A549 treated with AZD9567 at 1 μM for 4 hours (cell line): ENCODE data around the gene ANO4. TPM values are rescaled to one million over a fixed set of nuclear protein-coding genes. Genes with fewer than 3 reads are reported as not detected.

Source experiments
- total RNA-seq: library from RNA; stranded (reverse); fragments of 200-300 nt; extraction: Qiagen RNA extraction; gene quantifications from 5 replicates; pipeline ENCODE4 v1.2.3, GENCODE V29; 2022; ENCODE audit not compliant: insufficient read depth

The ANO4 gene
- 0.12 to 0.13 TPM (median 0.13 TPM) in 3 of 5 replicates, not detected in the others for total RNA-seq

GRCh38 chr12:100794441-100795173 lies at the start of gene ANO4:
Gene ANO4, plus strand, starts transcription at chr12:100794776. Its CDS starts 107,010 bp downstream, at chr12:100901786.

Other genes starting within 250 kb of the ANO4 start
- 7.3 to 9.2 TPM (median 8.6 TPM) in 5 replicates for gene GAS2L3, start 221.1 kb upstream of the ANO4 start, total RNA-seq